MM.1S (cell line): Measurements from ENCODE around the gene HTRA3.

ENCODE experiments used
- EZH2 ChIP-seq: fragments of 300-600 bp; sonication (generic); optimal IDR thresholded peaks from 2 replicates; pipeline ENCODE3; 2017; ENCODE audit warnings: low read depth, mild to moderate bottlenecking, antibody characterized with exemption, low read length, mixed read lengths
- TF ChIP-seq, protein P1 (sequence below): fragments of 300-600 bp; sonication (generic); IDR thresholded peaks from 2 replicates; pipeline ENCODE4 v1.5.1; 2016; ENCODE audit warnings: antibody characterized with exemption, low read length, mixed read lengths

DNA sequence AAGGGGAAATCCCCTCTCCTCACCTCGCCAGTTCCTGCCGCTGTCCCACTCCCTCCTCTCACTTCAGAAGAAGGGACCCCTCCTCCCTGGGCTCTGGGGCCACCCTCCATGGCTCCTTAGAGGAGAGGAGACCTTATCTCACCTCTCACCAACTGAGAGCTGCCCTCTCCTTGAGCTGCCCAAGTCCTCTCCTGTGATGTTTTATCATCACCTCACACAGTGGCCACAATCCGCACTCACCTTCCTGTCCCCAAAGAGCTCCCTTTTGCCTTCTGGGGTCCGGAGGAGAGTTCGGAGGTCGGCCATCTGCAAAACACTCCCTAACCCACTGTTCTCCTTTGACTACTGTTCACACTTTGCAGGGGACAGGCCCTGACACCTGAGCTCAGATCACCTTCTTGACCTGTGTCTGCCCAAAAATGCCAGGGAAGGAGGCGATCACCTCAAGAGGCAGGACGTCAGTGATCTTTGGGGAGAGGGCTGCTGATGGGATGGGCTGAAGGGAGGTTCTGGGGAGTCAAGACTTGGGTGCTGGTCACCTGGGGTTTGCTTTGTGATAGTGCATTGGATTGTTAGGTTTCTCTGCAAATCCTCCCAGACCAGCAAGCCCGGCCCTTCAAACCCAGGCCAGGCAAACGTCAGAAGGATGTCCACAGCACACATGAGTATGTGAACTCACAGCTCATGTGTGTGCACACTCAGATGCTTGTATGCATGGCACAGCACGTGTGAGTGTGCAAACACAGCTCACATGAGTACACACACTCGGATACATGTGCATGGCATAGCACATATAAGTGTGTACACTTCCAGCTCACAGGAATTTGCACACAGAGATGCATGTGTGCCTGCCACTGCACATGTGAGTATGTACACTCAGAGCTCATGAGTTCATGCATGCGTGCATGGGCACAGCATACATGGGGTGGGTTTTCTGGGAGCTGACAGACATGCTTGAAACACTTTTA is 41.8 kb downstream of the HTRA3 start:
- no peak for TF ChIP-seq EZH2
- TF ChIP-seq, protein P1, sequence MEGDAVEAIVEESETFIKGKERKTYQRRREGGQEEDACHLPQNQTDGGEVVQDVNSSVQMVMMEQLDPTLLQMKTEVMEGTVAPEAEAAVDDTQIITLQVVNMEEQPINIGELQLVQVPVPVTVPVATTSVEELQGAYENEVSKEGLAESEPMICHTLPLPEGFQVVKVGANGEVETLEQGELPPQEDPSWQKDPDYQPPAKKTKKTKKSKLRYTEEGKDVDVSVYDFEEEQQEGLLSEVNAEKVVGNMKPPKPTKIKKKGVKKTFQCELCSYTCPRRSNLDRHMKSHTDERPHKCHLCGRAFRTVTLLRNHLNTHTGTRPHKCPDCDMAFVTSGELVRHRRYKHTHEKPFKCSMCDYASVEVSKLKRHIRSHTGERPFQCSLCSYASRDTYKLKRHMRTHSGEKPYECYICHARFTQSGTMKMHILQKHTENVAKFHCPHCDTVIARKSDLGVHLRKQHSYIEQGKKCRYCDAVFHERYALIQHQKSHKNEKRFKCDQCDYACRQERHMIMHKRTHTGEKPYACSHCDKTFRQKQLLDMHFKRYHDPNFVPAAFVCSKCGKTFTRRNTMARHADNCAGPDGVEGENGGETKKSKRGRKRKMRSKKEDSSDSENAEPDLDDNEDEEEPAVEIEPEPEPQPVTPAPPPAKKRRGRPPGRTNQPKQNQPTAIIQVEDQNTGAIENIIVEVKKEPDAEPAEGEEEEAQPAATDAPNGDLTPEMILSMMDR, result no peak
